Right kidney (tissue), 1 donor: ENCODE data around the gene EML4.

ENCODE experiments used
- DNase-seq: peaks from one replicate; pipeline ENCODE4 v3.0.0-alpha.2; 2016

EML4 gene

GRCh38 chr2:42196070-42196402, 26.9 kb downstream of the EML4 start:
- no peak for DNase-seq

- no peak for DNase-seq
These were observed 27.5 kb downstream of the EML4 start for GRCh38 chr2:42196403-42197267.

GRCh38 chr2:42197792-42198191, 28.6 kb downstream of the EML4 start:
- no peak for DNase-seq

GRCh38 chr2:42198466-42198865, 29.3 kb downstream of the EML4 start:
- DNase-seq: no peak

GRCh38 chr2:42199002-42199401, 29.8 kb downstream of the EML4 start:
- DNase-seq: no peak

GRCh38 chr2:42199626-42200025, 30.5 kb downstream of the EML4 start:
- no peak for DNase-seq

- DNase-seq: no peak
These were observed 32.0 kb downstream of the EML4 start for GRCh38 chr2:42200926-42201855.

GRCh38 chr2:42202634-42203008, 33.5 kb downstream of the EML4 start:
- DNase-seq: no peak

- no peak for DNase-seq
These were observed 34.6 kb downstream of the EML4 start for GRCh38 chr2:42203792-42204191.

- DNase-seq: no peak
These were observed 36.2 kb downstream of the EML4 start for GRCh38 chr2:42205337-42205736.

GRCh38 chr2:42207826-42208225, 38.7 kb downstream of the EML4 start:
- no peak for DNase-seq

- DNase-seq: no peak
These were observed 41.0 kb downstream of the EML4 start for GRCh38 chr2:42210203-42210602.

GRCh38 chr2:42211291-42211690, 42.1 kb downstream of the EML4 start:
- DNase-seq: no peak

- no peak for DNase-seq
These were observed 45.5 kb downstream of the EML4 start for GRCh38 chr2:42214669-42215068.

GRCh38 chr2:42216694-42217093, 47.5 kb downstream of the EML4 start:
- DNase-seq: no peak

GRCh38 chr2:42217307-42217706, 48.2 kb downstream of the EML4 start:
- no peak for DNase-seq

- DNase-seq: no peak
These were observed 48.8 kb downstream of the EML4 start for GRCh38 chr2:42217914-42218313.

- no peak for DNase-seq
These were observed 49.6 kb downstream of the EML4 start for GRCh38 chr2:42218712-42219111.

GRCh38 chr2:42219160-42219559, 50.0 kb downstream of the EML4 start:
- no peak for DNase-seq

GRCh38 chr2:42220566-42220965, 51.4 kb downstream of the EML4 start:
- no peak for DNase-seq

GRCh38 chr2:42223067-42223854, 54.1 kb downstream of the EML4 start:
- no peak for DNase-seq

- no peak for DNase-seq
These were observed 54.7 kb downstream of the EML4 start for GRCh38 chr2:42223855-42224268.
